ENCODE data around the gene CALN1. TPM values are rescaled to one million over a fixed set of nuclear protein-coding genes. Genes with fewer than 3 reads are reported as not detected.

CALN1 gene
- total RNA-seq, 1 donor from 2014 or later, result 0.20 TPM

DNA sequence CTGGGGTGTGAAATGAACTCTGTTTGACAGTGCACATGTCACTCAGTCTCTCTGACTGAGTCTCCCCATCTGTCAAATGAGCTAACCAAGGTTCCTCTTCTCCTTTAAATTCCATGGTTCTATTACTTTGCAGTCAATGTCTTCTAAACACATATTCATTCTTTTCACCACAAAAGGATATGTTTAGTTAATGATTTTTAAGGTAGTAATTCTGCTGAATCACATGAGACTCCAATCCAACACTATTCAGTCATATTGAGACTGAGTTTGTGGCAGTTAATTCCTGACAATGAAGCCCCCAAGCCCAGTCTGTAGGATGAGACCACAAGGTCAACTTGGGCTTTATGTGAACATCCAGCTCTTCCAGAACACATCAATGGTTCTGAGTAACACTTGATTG is 85.3 kb downstream of the CALN1 start:
- intact Hi-C loops (cut with micrococcal nuclease), result no loop called here

- intact Hi-C loops (cut with micrococcal nuclease), result no loop called here
Measured at GRCh38 chr7:72326365-72326764, 85.8 kb downstream of the CALN1 start.

DNA sequence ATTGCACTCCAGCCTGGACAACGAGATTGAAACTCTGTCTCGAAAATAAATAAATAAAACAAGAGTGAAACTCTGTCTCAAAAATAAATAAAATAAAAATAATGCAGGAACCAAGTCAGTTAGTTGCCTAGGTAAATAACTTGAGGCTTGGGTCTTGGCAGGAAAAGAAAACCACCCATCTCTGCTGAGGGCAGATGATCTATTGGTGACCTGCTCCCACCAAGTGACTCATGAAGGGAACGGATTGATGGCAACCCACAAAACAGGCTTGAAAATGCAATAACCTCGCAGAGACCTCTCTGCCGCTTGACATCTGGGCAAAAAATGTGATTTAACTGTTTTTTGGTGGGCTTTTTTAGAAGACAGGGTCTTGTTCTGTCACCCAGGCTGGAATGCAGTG is 86.6 kb downstream of the CALN1 start:
- intact Hi-C loops (cut with micrococcal nuclease), result no loop called here

DNA sequence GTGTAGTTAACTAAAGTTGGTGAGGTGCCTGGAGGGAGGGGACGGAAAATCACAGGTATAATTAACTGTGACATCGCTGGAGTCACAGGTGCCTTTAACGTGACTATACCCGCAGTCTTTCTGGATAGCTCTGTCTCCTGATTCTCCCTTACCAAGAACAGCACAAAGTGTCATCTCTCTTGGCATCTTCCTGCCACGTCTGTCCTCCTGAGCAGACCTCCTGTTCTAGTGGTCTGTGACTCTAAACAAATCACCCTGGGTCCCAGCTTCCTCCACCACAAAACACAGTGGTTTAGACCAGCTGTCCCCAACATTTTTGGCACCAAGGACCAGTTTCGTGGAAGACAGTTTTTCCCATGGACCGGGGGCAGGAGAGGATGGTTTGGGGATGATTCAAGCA is 90.5 kb downstream of the CALN1 start:
- intact Hi-C loops (cut with micrococcal nuclease), result no loop called here

GRCh38 chr7:72321081-72321480 is 91.1 kb downstream of the CALN1 start:
- intact Hi-C loops (cut with micrococcal nuclease), result no loop called here

GRCh38 chr7:72317341-72317740 is 94.8 kb downstream of the CALN1 start:
- intact Hi-C loops (cut with micrococcal nuclease), result no loop called here

- intact Hi-C loops (cut with micrococcal nuclease), result no loop called here
Measured at GRCh38 chr7:72316148-72316547, 96.0 kb downstream of the CALN1 start.

DNA sequence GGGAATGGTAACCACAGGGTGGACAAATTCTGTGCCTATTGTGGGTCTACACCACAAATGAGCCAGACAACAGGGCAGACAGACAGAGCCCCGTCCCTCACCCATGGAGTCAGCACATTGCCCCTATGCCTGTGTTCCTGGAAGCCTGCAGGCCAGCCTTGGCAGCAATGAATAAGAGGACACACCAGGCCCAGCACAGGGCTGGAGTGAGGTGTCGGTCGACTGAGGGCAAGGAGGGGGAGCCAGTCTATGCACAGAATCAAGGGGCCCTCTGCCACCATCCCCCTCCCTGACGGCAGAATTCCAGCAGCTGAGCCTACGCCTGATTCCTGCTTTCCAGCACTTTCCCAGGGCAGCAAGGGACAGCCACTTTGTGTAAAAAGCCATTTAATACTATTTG is 98.2 kb downstream of the CALN1 start:
- intact Hi-C loops (cut with micrococcal nuclease), result no loop called here

GRCh38 chr7:72310301-72310700 is 101.8 kb downstream of the CALN1 start:
- intact Hi-C loops (cut with micrococcal nuclease), result no loop called here

- intact Hi-C loops (cut with micrococcal nuclease), result no loop called here
Measured at GRCh38 chr7:72309476-72309875, 102.7 kb downstream of the CALN1 start.

- intact Hi-C loops (cut with micrococcal nuclease), result no loop called here
Measured at GRCh38 chr7:72308986-72309385, 103.2 kb downstream of the CALN1 start.

DNA sequence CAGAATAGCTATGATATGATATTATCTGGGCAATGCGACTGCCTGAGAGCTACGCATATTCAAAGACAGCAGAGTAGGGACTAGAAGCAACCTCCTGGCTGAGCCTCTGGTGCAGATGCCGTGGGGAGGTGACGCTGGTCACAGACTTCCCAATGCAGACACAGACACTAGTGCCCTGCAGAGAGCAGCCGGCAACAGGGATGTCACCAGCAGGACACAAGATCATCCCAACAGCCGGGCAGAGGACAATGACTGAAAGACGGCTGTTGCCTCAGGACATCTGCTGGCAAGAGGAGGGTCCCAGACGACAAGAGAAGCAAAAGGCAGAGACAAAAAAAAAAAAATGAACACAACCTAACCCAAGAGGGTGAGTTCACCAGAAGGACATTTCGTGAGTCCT is 104.6 kb downstream of the CALN1 start:
- intact Hi-C loops (cut with micrococcal nuclease), result no loop called here

DNA sequence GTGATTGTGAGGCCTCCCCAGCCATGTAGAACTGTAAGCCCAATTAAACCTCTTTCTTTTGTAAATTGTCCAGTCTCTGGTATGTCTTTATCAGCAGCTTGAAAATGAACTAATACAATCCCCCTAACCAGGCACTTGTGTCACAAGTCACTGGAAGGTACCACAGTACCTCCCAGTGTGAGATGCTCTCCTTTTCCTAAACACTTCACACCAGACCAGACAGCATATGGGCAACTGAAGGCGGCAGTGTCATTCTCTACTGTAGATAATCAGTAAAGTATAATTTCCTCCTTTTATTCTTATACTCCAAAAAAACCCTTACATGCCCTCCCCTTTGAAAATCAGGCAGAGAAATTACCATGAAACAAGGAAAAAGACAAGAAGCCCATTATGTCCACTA is 113.2 kb downstream of the CALN1 start:
- intact Hi-C loops (cut with micrococcal nuclease), result no loop called here

DNA sequence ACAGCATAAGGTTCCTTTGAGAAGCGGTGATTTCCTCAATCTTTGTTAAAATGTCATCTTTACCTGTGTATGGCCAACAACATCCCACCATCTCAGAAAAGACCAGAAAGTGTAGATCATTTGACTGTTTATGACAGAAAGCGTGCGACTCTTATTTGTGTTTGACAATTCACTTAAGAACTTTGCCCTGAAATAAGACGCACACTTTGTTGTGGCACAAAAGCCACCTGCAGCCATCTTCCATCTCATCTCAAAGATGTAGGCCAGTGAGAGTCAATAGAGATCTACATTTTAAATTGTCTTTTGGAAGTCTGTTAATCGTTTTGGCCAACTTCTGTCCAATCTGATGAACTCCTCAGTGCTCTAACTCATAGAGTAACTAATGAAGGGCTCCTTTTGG is 114.0 kb downstream of the CALN1 start:
- intact Hi-C loops (cut with micrococcal nuclease), result no loop called here

DNA sequence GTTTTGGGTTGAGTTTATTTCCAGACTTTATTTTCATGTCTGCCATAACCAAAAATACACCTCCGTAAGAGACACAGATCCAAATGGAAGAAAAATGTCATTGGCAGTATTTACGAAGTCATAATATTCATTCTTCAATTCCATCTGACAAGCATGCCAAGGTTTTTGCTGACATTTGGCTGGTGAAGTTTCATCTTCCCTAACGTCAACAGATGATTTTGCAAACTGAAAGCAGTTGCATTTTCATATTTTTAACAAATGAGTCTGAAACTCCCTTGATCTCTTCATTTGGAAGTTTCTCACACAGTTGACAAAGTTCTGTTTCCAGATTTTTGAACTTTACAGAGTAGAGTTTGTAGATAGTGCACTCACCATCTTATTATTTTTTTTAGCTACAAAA is 114.5 kb downstream of the CALN1 start:
- intact Hi-C loops (cut with micrococcal nuclease), result no loop called here

GRCh38 chr7:72292794-72293193 is 119.3 kb downstream of the CALN1 start:
- intact Hi-C loops (cut with micrococcal nuclease), result no loop called here

- intact Hi-C loops (cut with micrococcal nuclease), result no loop called here
Measured at GRCh38 chr7:72292118-72292517, 120.0 kb downstream of the CALN1 start.

DNA sequence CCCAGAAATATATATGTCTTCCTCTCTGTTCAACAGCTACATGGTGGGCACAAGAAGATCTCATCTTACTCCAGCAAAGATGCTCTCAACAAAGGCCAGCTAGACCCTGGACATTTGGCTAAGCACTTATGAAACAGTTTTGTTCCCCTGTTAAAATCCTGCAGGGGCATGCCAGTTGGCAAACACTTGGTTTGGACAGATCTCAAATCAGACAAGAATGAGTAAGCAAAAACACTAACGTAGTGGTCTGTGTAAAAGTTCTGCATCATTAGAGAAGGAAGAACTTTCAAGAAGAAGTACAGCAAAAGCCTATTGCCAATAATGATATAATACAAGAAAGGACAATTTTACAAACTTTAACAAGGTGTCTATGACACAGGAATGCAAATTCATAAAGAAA is 125.6 kb downstream of the CALN1 start:
- intact Hi-C loops (cut with micrococcal nuclease), result no loop called here

DNA sequence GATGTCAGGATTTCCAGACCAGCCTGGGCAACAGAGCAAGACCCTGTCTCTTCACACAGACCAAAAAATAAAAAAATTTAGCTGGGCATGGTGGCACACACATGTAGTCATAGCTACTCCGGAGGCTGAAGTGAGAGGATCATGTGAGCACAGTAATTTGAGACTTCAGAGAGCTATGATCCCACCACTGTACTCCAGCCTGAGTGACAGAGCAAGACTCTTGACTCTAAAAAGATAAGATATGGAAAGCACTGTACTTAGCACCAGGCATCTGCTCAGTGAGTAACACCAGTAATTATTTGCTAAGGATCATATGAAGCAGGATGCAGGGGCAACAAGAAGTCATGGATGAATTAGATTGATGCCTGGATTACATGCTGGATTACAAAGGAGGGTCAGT is 128.8 kb downstream of the CALN1 start:
- intact Hi-C loops (cut with micrococcal nuclease), result no loop called here

- intact Hi-C loops (cut with micrococcal nuclease), result no loop called here
Measured at GRCh38 chr7:72281308-72281707, 130.8 kb downstream of the CALN1 start.

- intact Hi-C loops (cut with micrococcal nuclease), result no loop called here
Measured at GRCh38 chr7:72279203-72279602, 132.9 kb downstream of the CALN1 start.

GRCh38 chr7:72278550-72278949 is 133.6 kb downstream of the CALN1 start:
- intact Hi-C loops (cut with micrococcal nuclease), result no loop called here

- intact Hi-C loops (cut with micrococcal nuclease), result no loop called here
Measured at GRCh38 chr7:72275382-72276070, 136.6 kb downstream of the CALN1 start.

DNA sequence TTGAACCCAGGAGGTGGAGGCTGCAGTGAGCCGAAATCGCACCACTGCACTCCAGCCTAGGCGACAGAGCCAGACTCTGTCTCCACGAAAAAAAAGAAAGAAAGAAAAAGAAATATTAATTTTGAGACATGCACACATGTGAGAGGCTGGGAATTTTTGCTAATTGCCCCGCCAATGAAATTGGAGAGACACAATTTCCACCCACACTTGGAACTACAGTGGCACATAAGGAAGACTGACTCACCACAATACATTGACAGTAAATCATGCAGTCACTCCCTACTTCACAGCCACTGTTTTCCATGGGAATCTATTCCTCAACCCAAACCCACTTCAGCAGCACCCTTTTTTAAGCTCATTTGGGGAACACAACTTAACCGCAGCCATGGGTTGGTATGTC is 139.7 kb downstream of the CALN1 start:
- intact Hi-C loops (cut with micrococcal nuclease), result no loop called here

All from T-helper 1 cell treated with Interleukin-12 subunit alpha and Interleukin-12 subunit beta and Interleukin-4 antibody, amounts not matched to agents 30 ng/mL and 1 ng/mL, for 36 hours (primary cell).